Stomach (tissue), 9 donors: Measurements from ENCODE around the gene RAB31. TPM values are rescaled to one million over a fixed set of nuclear protein-coding genes. Genes with fewer than 3 reads are reported as not detected.
"Not testable (repeated sequence)": the region's sequence is repeated elsewhere in the genome, so short reads cannot be mapped to it uniquely, and the experiment has no call there.

ENCODE experiments used
- DNase-seq, 2 donors: peaks; one replicate each; pipeline versions ENCODE4 v3.0.0 to v3.0.0-alpha.2; 2013 to 2019
- H3K27ac ChIP-seq, 5 donors: fragments of 200-600 bp in 4 of 5; sonication (generic) in 4 of 5; one replicate each; pipeline ENCODE4 v1.5.1; 2013 to 2019; ENCODE audit warnings: mild to moderate bottlenecking in 1 of 5, moderate library complexity in 1 of 5
- H3K27me3 ChIP-seq, 3 donors: fragments of 200-600 bp; sonication (generic); one replicate each; pipeline ENCODE4 v1.5.1; 2017 to 2019; ENCODE audit warnings: mixed run types in 1 of 3
- H3K36me3 ChIP-seq, 4 donors: fragments of 200-600 bp; sonication (generic); 1 replicate in 3 of 4; 2 replicates in 1 of 4; pipeline ENCODE4 v1.5.1; 2016 to 2019
- H3K4me1 ChIP-seq, 4 donors: fragments of 200-600 bp; sonication (generic); one replicate each; pipeline ENCODE4 v1.5.1; 2016 to 2019
- H3K4me3 ChIP-seq, 4 donors: fragments of 200-600 bp; sonication (generic) in 3 of 4; one replicate each; pipeline ENCODE4 v1.5.1; 2016 to 2019; ENCODE audit warnings: mild to moderate bottlenecking in 1 of 4
- H3K9me3 ChIP-seq, 4 donors: fragments of 200-600 bp; sonication (generic); one replicate each; pipeline ENCODE4 v1.5.1; 2016 to 2019
- EP300 ChIP-seq: sonication (generic); formaldehyde crosslinking; IDR thresholded peaks from one replicate; pipeline ENCODE4 v1.6.1; 2017; ENCODE audit warnings: antibody characterized with exemption
- POLR2A ChIP-seq, 4 donors: fragments of 450-650 bp; IDR thresholded peaks; one replicate each; pipeline ENCODE4 v1.6.1; 2016; ENCODE audit warnings: antibody characterized with exemption in 4 of 4, control low read depth in 2 of 4, mild to moderate bottlenecking in 1 of 4, moderate library complexity in 1 of 4
- POLR2AphosphoS5 ChIP-seq, 3 donors: sonication (generic); formaldehyde crosslinking; IDR thresholded peaks; one replicate each; pipeline ENCODE4 v1.6.1; 2016; ENCODE audit warnings: antibody characterized with exemption in 3 of 3
- WGBS, 5 donors: extraction: QIAGEN DNeasy Blood & Tissue Kit in 3 of 5; methylation state at CpG; one replicate each; pipeline versions ENCODE4 v1.1.5 to v1.1.7; 2013 to 2018; 5-methylcytosine and 5-hydroxymethylcytosine counted together
- intact Hi-C: fragments of 100-400 bp; cut with DNase I; formaldehyde crosslinking; loops from one replicate; pipeline ENCODE4 v1.15.1; 2023; ENCODE audit warnings: low total_unique reads
- polyA plus RNA-seq, 3 donors: library from polyadenylated mRNA; stranded (reverse); fragments of 200-250 nt; gene quantifications; one replicate each; pipeline ENCODE4 v1.2.3, GENCODE V29; 2013
- total RNA-seq, 5 donors: library from RNA; depleted of rRNA; stranded (reverse); fragments of >200 nt; gene quantifications; one replicate each; pipeline versions ENCODE4 v1.1.0 to v1.2.3, GENCODE V29; 2014 to 2016
- TF ChIP-seq, protein P1 (sequence below), 7 experiments: fragments of 450-650 bp in 4 of 7; fragments of 200-600 bp in 3 of 7; sonication (generic) in 3 of 7; IDR thresholded peaks; one replicate each; pipeline ENCODE4 v1.5.1; 2016 to 2019; ENCODE audit warnings: antibody characterized with exemption in 7 of 7, control low read depth in 2 of 7, mild to moderate bottlenecking in 1 of 7
- donor health status: healthy with polysubstance abuse.
- donor health status: Bipolar disorder and iron deficiency.
- donor health status: healthy.

The RAB31 gene
- total and polyA plus RNA-seq, 8 donors, result 10.1 to 65.5 (median 36.8) TPM

DNA sequence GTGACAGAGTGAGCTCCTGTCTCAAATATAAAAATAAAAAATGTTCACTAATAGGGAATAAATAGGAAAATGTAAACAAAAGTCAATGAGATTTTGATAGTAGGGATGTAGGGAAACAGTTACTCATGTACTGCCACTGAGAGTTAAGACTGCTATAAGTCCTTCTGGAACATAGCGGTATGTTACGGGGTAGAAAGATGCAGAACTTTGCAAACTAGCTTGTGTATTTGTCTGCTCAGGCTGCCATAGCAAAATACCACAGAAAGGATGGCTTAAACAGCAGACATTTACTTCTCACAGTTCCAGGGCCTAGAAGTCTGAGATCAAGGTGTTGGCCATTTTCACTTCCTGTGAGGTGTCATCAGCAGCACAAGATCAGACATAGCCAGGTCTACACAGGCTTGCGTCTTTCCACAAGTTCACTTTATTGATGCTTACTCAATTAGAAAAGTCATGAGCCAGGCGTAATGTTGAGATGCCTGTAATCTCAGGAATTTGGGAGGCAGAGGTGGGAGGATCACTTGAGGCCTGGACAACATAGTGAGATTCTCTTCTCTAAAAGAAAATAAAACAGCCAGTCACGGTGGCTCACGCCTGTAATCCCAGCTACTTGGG is 186.5 kb downstream of the RAB31 start:
- 85 to 97% (median 95%) methylated on average over 6 of the region's 6 CpGs for WGBS, 5 donors
- H3K27me3 ChIP-seq, result no peaks in the 10 kb centered on the region
- no peak overlapping the region for H3K27ac ChIP-seq
- H3K4me1 ChIP-seq, result no peaks in the 10 kb centered on the region
- DNase-seq, result no peak
- H3K36me3 ChIP-seq, result no peaks in the 10 kb centered on the region
- no peak overlapping the region for H3K4me3 ChIP-seq
- TF ChIP-seq EP300 (no peak), POLR2AphosphoS5 (IDR thresholded peaks at IDR 0.05) (no peak), POLR2A (IDR thresholded peaks at IDR 0.05) (no peak)
- TF ChIP-seq, protein P1, sequence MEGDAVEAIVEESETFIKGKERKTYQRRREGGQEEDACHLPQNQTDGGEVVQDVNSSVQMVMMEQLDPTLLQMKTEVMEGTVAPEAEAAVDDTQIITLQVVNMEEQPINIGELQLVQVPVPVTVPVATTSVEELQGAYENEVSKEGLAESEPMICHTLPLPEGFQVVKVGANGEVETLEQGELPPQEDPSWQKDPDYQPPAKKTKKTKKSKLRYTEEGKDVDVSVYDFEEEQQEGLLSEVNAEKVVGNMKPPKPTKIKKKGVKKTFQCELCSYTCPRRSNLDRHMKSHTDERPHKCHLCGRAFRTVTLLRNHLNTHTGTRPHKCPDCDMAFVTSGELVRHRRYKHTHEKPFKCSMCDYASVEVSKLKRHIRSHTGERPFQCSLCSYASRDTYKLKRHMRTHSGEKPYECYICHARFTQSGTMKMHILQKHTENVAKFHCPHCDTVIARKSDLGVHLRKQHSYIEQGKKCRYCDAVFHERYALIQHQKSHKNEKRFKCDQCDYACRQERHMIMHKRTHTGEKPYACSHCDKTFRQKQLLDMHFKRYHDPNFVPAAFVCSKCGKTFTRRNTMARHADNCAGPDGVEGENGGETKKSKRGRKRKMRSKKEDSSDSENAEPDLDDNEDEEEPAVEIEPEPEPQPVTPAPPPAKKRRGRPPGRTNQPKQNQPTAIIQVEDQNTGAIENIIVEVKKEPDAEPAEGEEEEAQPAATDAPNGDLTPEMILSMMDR (IDR thresholded peaks at IDR 0.05), result no peak
- intact Hi-C loops, result no loop called here
- no peaks in the 10 kb centered on the region for H3K9me3 ChIP-seq

DNA sequence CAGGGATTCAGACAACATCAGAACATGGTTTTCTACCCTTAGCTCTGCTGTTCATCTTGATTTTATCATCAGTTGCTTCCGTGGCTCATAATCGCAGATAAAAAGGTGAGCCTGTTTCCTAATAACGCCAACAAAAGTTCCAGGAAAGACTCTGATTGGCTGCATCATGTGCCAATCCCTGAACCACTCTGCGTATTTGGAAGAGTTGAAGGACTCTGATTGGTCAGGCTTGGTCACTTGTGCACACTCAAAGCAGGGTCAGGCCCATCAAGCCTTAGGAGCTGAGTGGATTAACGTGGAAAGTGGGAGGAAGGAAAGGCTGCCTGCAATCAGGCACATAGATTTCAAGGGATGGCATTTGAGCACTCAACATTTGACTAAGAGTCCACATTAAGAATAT is 189.0 kb downstream of the RAB31 start:
- no peak for TF ChIP-seq POLR2A (IDR thresholded peaks at IDR 0.05)
- no peaks in the 10 kb centered on the region for H3K36me3 ChIP-seq
- intact Hi-C loops, result no loop called here
- DNase-seq, result no peak
- H3K4me1 ChIP-seq, result peaks cover 0 to 7% (median 0%) of the 10 kb centered on the region in 4 donors
- 88 to 96% (median 95%) methylated on average over 5 of the region's 5 CpGs for WGBS, 5 donors
- H3K27me3 ChIP-seq, result no peaks in the 10 kb centered on the region
- H3K4me3 ChIP-seq, result no peak overlapping the region
- no peaks in the 10 kb centered on the region for H3K9me3 ChIP-seq
- no peak overlapping the region for H3K27ac ChIP-seq

DNA sequence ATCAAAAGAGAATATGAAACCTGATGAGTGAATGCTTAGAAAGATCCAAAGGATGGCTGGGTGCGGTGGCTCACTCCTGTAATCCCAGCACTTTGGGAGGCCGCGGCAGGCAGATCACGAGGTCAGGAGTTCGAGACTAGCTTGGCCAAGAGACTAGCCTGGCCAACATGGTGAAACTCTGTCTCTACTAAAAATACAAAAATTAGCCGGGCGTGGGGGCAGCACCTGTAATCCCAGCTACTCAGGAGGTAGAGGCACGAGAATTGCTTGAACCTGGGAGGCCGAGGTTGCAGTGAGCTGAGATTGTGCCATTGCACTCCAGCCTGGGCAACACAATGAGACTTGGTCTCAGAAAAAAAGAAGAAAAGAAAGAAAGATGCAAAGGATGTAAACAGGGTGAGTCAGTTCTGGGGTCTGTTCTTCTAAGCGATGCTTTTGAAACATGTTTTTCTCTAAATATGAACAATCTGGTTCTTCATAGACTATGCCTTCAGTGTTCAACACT is 189.7 kb downstream of the RAB31 start:
- H3K9me3 ChIP-seq, H3K27ac ChIP-seq, H3K4me1 ChIP-seq, H3K4me3 ChIP-seq, H3K27me3 ChIP-seq, H3K36me3 ChIP-seq, DNase-seq, intact Hi-C loops: not testable (repeated sequence)
- 91 to 96% (median 95%) methylated on average over 10 of the region's 10 CpGs for WGBS, 5 donors

DNA sequence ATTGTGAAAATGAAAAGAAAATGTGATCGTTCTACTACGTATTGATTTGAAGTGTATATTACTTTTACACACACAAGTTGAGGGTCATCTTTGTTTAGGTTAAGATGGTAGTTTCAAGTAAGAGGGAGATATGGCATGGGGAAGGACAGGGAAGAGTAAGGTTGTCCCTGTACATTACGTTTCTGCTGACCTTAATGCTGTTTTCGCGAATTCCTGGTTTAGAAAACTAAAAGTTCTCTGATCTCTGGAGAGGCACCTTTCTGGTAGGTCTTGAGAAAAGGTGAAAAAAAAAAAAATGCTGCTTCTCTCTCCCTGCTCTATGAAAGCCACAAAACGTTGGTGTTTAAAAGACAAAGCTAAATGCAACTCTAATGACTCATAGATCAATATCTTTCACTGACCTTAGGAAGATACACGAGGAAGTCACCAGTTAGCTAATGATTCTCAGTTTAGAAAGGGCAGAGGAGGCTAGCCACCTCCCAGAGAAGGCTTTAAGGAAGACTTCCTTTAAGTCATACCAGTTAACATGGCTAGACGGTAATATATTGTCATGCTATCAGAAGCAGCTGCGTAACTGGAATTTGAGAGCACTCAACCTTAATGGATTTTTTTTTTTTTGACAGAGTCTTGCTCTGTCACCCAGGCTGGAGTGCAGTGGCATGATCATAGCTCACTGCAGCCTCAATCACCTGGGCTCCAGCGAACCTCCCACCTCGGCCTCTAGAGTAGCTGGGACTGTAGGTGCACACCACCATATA is 190.9 kb downstream of the RAB31 start:
- WGBS, 5 donors, result 72 to 77% (median 73%) methylated on average over 11 of the region's 11 CpGs
- no peaks in the 10 kb centered on the region for H3K36me3 ChIP-seq
- DNase-seq, result no peak
- TF ChIP-seq, protein P1 (IDR thresholded peaks at IDR 0.05), result no peak
- TF ChIP-seq POLR2A (IDR thresholded peaks at IDR 0.05) (no peak), EP300 (no peak), POLR2AphosphoS5 (IDR thresholded peaks at IDR 0.05) (no peak)
- peaks cover 0 to 13% (median 0%) of the 10 kb centered on the region in 4 donors for H3K4me1 ChIP-seq
- H3K27ac ChIP-seq, result no peak overlapping the region
- intact Hi-C loops, result no loop called here
- H3K4me3 ChIP-seq, result no peak overlapping the region
- no peaks in the 10 kb centered on the region for H3K9me3 ChIP-seq
- H3K27me3 ChIP-seq, result no peaks in the 10 kb centered on the region

DNA sequence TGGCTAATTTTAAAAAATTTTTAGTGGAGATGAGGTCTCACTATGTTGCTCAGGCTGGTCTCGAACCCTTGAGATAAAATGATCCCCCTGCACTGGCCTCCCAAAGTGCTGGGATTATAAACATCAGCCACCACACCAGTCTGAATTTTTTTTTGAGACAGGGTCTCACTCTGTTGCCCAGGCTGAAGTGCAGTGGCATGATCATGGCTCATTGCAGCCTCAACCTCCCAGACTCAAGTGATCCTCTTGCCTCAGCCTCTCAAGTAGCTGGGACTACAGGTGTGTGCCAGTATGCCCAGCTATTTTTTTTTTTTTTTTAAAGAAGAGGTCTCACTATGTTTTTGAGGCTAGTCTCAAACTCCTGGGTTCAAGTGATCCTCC is 191.4 kb downstream of the RAB31 start:
- not testable (repeated sequence) for H3K27ac ChIP-seq

DNA sequence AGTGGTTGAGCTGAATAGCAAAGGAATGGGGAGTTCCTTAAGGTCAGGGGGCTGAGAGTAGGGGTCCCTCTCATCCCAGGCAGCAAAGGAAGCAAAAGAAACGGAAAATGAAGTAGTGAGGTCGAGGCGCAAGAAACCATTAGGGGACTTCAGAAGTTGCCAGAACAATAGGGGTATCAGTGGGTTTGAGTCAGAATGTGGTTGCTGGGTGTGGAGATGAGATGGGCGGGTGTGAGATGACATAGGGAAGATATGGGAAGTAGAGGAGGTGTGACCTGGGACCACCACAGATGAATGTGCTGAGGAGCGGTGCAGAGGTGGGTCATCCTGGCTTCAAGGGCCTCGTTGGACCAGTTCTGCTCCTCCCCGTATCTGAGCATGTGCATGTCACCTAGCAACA is 192.6 kb downstream of the RAB31 start:
- intact Hi-C loops, result no loop called here
- TF ChIP-seq EP300 (no peak), POLR2A (IDR thresholded peaks at IDR 0.05) (no peak), POLR2AphosphoS5 (IDR thresholded peaks at IDR 0.05) (no peak)
- TF ChIP-seq, protein P1 (IDR thresholded peaks at IDR 0.05), result no peak
- Histone ChIP-seq H3K4me1 (peaks cover 0 to 13% (median 0%) of the 10 kb centered on the region in 4 donors), H3K9me3 (no peaks in the 10 kb centered on the region), H3K27ac (no peak overlapping the region), H3K4me3 (no peak overlapping the region), H3K27me3 (no peaks in the 10 kb centered on the region), H3K36me3 (no peaks in the 10 kb centered on the region)
- no peak for DNase-seq
- 78 to 86% (median 83%) methylated on average over 7 of the region's 7 CpGs for WGBS, 5 donors

More for the DNA sequence above, 191.4 kb downstream of the RAB31 start:
- intact Hi-C loops, DNase-seq, H3K4me3 ChIP-seq, H3K9me3 ChIP-seq, H3K36me3 ChIP-seq, H3K27me3 ChIP-seq: not testable (repeated sequence)
- H3K4me1 ChIP-seq, result peaks cover 0 to 13% (median 0%) of the 10 kb centered on the region in 4 donors
- 72 to 100% (median 87%) methylated on average over 1 of the region's 1 CpG for WGBS, 5 donors
